Activated T-helper 9 cell treated with anti-CD3 and anti-CD28 coated beads, Interleukin-2, amount 50 U/mL, for 16 hours (primary cell): Measurements from ENCODE around the gene TNIP3.
"Not testable (repeated sequence)": the region's sequence is repeated elsewhere in the genome, so short reads cannot be mapped to it uniquely, and the experiment has no call there.

Source experiments
- DNase-seq: peaks from one replicate; pipeline ENCODE4 v3.0.0-alpha.2; 2020; ENCODE audit warnings: low read depth

The TNIP3 gene, protein sequence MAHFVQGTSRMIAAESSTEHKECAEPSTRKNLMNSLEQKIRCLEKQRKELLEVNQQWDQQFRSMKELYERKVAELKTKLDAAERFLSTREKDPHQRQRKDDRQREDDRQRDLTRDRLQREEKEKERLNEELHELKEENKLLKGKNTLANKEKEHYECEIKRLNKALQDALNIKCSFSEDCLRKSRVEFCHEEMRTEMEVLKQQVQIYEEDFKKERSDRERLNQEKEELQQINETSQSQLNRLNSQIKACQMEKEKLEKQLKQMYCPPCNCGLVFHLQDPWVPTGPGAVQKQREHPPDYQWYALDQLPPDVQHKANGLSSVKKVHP

DNA sequence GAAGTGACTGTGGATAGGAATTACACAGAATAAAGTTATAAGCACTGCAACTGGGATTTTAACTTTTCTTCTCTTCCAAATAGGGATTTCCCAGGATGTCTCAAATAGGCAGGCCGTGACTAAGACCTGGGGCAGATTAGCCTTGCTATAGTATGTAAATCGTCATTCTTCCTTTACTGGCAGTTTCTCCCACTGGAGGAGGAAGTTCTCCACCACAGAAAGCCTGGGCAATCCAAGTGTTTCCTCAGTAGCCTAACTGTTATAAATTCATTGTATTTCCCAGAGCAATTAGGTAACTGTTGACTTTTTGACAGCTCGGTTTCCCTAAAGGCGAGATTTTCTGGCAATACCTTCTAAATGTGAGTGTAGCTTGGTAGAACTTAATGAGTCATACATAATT lies at the start of gene TNIP3:
TSS of gene TNIP3 (minus strand) at position 31 of the 400 bp plus-strand sequence. CDS start 196 bp downstream, outside the sequence.
- no peak for DNase-seq

DNA sequence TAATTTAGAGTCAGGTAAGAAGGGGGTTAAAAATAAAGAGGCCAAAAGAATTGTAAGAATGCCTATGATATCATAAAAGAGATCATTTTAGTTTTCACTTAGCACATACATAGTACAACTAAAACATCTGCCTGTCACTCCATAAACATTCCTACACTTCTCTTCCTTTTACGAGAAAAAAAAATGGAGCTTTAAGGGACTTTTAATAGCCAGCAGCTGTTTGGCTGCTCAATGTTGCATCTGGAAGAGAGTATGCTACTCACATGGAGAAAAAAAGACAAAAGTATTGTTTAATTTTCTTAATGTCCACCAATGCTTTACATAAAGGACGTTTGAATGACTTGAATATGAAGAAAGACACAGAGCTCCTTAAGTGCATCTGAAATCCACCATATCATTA lies 48.7 kb upstream of the TNIP3 start:
- no peak for DNase-seq

DNA sequence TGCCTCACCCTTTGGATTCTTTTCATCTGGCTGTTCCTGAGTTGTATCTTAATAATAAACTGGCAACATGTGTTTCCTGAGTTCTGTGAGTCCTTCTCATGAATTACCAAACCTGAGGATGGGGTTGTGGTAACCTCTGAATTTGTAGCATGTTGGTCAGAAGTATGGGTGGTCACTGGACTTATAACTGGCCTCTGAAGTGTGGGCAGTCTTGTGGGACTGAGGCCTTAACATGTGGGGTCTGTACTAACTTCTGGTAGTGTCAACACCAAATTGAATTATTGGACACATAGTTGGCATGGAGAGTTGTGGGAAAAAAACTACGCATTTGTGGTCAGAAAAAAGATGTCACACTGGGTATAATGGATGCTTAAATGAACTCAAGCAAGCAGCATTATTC lies 45.0 kb upstream of the TNIP3 start:
- no peak for DNase-seq

DNA sequence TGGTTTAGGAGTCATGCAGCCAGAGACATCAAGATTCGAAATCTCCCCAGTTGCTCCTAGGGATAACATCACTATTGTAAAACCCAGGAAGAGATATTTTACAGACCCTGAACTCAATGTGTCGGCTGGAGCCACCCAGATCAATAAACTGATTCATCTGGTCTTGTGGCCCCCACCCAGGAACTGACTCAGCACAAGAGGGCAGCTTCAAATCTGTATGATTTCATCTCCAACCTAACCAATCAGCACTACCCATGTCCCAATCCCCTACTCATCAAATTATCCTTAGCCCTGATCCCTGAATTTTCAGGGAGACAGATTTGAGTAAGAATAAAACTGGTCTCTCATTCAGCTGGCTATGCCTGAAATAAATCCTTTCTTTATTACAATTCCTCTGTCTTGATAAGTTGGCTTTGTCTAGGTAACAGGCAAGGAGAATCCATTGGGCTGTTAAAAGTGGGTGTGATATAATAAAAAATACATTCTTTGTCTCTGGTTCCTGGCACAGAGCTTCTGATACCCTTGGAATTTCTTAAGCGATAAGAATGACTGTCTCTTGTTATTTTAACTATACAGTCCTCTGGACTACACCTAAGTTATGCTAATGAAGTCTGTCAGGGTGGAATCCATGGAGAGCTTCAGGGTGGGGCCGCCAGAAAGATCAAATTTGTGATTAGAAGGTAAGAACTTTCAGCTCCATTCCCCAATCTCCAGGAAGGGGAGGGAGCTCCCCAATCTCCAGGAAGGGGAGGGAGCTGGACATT lies 44.3 kb upstream of the TNIP3 start:
- no peak for DNase-seq

DNA sequence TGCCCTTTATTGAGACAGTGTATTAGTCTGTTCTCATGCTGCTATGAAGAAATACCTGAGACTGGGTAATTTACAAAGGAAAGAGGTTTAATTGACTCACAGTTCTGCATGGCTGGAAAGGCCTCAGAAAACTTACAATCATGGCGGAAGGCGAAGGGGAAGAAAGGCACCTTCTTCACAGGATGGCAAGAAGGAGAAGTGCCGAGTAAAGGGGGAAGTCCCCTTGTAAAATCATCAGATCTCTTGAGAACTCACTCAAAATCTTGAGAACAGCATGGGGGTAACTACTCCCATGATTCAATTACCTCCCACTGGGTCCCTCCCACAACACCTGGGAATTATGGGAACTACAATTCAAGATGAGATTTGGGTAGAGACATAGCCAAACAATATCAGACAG lies 41.7 kb upstream of the TNIP3 start:
- not testable (repeated sequence) for DNase-seq

DNA sequence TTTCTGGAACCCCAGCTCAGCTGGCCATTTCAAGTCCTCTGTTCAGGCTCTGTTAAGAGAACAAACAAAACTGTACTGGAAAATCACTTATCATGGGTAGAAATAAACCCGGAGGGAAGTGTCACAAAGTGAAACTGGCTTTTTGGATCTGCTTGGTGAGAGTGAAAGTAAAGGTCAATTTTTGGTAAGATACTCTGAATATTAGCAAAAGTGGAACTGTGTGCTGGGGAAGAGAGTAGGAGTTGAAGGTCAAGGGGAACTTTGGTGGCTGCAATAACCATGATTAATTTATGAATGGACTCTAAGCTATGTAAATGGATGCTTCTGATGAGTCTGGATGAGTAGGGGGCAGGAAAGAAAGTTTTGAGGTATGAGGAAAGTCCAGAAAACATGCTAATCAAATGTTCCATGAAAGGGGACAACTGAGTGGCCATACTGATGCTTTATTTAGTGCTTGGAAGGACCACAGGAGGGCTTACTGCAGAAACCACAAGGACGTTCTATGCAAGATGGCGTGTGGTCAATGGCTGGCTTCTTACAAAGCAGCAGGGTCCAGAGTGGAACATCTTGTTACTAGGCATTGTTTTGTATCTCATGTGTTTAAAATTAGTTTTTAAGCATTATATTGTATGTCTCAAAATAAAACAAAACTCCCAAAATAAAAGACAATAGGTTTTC lies 36.8 kb upstream of the TNIP3 start:
- no peak for DNase-seq

DNA sequence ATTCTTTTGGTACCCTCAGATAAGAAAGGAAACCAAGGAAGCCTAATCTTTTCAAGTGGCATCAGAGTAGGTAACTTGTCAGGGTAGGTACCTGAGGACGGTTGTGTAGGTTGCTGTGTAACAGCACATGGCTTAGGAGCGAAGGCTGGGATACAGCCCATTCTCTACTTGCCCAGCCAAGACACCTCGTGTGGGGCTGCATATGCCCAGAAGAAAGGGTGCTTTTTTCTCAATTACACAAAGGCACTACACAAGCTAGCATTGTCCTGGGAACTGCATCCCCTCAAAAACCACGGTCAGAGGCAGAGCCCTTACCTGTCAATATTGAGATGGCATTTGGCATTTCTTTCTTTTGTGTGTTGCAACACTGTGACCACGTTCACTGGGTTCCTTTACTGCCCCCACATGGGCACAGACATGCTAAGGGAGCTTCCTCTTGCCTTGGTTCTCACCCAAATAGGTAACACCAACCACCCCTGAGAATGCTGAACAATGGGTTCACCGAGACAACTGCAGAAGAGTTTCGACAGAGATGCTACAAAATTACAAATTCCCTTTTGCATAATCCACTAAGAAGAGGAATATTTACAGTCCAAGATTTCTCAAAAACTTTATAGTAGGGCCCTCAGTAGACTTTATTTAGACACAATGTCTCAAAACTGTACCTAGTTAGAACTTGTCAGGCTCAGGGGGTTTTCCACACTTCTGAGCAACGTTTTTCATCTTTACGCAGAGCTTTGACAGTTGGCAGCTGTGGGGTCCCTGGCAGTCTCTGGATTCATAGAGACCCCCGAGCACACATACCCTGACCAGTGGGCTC lies 35.8 kb upstream of the TNIP3 start:
- no peak for DNase-seq

DNA sequence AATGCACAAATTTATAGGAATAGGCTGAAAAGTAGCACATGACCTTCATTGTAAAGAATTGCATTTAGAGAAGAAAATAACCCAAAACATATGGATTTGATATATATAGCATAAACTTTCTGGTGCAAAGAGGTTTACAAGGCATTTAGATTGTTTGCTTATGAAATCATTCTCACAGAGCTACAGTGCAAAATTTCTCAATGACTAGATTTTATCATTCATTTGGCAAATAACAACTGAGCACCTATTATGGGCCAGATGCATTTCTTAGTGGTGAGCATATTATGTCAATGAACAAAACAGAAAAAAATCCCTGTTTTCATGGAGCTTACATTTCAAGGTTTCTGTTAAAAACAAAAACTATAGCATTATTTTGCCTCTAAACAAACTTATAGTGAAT lies 34.1 kb upstream of the TNIP3 start:
- no peak for DNase-seq

DNA sequence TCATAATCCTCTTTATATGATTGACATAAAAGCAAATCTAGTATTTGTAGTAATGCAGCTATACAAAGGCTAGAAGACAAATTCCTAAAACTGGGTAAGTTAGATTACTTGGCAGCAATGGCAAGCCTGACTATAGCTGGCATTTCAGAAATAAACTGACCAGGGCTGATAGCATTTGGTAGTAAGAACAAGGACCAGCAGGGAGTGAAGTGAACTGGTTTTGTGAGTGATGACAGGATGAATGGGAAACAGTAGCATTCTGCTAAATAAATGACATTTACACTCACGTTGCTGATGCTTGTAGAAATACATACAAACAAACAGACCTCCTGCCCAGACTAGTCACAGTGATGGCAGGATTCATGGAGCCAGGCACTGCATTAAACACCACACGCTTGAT lies 31.5 kb upstream of the TNIP3 start:
- DNase-seq: no peak

DNA sequence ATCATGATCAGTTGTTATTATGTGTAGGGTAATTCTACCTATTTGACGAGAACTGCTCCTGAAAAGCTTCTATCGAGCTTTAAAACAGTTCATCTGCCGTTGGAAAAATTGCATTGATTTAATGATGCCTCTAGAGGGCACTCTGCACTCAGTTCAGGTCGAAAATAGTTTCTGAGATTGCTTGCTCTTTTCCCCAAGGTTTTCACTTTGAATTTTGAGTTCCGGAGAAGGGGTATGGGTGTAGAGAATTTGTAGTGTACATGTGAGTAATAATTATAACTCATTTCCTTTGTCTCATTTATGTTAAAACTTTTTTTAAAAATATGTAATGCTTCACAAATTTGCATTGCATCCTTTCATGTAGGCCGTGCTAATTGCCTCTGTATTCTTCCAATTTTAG lies 28.4 kb upstream of the TNIP3 start:
- DNase-seq: no peak

DNA sequence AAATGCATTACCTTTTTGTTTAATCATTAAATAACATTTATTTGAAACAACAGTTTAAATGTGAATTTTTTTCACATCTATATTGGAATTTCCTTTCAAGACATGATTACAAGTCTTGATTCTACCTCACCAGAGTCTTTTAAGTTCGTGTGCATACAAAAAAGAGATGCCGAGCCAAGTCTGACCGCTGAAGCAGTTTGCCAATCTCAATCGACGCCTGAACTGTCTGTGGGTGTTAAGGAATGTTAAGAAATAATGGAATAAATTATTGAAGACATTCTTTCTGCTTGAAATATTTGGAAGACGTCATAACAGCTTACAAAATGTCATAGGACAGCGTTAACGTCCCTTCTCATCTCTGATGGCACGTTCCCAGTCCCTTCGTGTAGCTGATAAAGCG lies 27.9 kb upstream of the TNIP3 start:
- DNase-seq: no peak

DNA sequence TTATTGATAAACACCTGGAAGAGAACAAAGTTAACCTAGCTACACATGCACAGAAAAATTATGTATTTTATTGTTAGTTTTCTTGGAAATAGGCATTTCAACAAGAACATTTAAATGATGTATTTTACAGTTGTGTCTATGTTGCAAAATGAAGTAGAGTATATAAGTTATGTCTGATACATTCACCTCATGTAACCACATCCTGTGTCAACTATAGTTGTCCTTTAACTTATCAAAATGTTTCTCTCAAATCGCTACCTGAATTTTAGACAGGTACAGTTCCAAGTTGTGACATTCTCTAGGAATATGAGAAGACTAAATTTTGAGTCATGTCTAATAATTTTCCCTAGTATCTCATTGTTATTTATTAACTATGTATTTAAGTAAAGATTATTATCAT lies 27.2 kb upstream of the TNIP3 start:
- DNase-seq: no peak

DNA sequence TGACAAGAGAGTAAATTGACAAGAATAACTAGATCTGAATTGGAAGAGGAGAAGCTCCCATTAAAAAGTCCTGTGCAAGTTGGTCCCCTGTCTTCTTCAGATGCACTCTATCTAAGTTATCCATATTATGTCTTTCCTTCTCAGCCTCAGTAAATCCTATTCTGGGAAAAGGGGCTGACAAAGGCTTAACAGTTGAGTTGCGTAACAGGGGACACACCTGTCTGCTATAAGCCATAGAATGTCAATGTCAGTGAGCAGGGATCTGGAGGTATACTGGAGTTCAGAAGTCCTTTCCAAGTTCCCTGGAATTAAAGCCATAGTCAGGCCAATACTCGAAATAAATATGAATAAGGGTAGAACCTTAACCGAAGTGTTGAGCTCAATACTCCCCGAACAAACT lies 26.3 kb upstream of the TNIP3 start:
- DNase-seq: no peak

DNA sequence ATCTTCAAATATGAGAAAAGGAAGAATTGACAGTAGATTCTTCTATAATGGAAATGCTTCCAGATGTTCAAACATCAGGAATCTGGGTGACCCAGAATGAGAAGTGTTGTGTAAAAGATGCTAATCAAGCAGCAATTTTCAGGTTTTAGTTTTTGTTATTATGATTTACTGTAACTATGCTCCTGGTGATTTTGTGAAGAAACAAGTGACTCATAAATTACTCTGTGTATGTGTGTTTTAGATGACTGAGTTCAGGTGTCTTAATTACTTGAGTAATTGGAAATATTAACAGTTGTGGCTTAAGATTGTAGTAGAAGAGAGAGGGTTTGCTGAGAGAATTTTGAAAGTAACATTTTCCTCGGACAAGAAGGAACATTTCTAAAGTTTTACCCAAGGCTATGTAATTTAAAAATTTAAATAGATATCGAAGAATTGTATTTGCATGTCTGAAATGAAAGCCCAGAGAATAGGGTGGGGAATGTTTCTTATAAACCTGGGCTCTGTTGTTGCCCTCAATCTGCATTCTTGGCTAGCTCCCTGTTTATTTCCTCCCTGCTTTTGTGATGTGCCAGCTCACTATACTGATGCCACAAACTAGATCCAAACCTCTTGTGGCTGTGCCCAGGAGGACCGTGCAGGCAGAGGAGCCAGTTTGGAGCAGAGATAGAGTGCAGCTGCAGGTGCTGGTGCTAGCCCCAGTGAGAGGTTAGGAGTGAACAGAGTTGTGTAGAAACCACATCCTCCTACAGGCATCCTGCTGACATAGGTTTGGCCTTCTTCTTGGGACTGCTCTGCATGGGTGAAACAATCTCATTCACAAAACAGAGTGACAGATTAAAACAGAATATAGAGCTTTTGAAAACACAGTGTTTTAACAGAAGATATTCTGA lies 25.4 kb upstream of the TNIP3 start:
- no peak for DNase-seq

DNA sequence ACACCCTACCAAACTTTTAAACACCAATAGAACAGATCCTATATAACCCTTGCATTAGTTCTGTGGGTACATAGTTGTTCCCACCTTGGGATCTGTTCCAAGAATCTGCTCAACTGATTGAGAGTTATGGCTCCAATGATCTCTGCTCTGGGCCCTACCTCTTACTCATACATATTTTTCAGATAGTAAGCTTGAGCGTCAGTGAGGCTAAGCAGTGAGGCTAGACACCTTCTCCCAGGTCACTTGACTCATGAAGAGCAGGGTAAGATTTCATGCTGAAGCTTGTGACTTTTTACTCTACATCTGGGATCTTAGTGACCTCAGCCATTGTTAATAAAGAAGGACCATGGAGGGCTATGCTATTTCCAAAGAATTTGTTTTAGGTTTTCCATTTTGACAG lies 23.1 kb upstream of the TNIP3 start:
- DNase-seq: no peak

DNA sequence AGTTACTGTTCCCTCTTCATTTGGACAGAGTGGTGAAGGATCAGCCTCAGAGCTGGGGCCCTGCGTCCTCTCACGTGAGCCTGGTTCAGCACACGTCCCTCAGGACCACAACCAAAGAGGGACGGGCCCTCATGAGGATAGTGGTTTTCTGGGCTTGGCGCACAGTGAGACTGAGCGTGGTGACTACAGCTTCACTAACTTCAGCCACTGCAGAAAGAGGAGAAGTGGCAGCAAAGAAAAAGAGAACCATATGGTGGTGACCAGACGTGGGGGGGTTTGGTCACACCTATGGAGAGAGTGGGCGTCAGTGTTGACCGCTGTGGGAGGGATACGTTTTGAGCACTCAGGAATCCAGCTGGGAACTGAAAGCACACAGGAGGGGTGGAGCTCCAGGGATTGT lies 21.8 kb upstream of the TNIP3 start:
- no peak for DNase-seq

DNA sequence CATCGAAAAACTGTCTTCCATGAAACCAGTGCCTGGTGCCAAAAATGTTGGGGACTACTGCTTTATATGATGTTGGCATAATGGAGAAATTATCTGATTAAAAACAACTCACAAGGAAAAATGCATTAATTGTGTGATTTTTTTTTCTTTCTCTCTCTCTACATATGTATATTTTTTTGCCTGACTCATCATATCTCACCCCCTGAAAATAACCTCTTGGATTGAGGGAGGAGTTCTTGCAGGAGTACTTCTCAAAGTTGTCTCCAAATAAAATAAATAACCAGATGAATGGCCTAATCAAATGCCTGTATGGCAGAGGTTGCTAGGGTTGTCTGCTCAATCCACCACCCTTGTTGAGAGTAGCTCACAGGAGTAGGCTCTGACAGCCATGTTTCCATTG lies 19.9 kb upstream of the TNIP3 start:
- DNase-seq: no peak

DNA sequence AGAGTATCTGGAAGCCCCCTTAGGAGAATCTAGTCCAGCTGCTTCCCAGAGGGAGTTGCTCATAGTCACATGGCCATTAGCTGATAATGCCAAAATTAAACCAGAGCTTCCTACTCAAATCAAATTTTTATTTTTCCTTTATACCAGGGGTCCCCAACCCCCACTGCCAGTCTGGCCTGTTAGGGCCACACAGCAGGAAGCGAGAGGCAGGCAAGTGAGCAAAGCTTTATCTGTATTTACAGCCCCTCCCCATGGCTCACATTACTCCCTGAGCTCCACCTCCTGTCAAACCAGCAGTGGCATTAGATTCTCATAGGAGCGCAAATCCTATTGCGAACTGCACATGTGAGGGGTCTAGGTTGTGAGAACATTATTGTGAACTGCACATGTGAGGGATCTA lies 19.2 kb upstream of the TNIP3 start:
- no peak for DNase-seq

DNA sequence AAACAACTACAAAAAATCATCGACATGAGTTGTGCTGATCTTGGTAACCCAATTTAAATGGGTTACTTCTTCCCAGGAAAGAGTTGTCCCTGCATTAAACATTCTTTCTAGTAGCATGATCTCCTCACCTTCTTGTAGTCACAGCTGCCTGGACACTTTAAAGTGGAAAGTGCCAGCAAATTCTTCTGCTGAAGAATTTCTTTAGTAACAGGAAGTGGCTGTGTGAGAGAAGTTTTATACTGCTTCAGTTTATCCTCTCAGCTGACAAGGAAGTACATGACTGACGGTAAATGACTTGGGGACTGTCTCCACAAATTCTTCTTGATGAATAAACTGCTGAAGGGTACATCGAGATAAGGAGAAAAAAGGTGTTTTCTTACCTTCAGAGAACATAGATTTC lies 18.2 kb upstream of the TNIP3 start:
- DNase-seq: no peak

DNA sequence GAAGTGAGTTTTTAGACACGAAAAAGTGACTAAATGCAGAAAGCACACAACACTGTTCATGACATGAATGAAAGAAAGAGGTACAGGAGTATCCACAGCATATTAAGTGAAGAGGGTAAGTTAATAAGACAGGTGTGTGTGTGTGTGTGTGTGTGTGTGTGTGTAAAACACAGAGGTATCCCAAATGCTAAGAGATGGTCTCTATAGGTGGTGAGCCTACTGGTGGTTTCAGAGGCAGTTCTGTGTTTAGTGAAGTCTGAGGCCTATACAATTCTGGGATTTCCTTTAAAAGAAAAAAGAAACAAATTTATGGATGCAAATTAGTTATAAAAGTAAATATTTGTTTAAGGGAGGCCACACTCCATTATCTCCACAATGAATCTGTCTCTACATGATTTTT lies 17.4 kb upstream of the TNIP3 start:
- DNase-seq: no peak

DNA sequence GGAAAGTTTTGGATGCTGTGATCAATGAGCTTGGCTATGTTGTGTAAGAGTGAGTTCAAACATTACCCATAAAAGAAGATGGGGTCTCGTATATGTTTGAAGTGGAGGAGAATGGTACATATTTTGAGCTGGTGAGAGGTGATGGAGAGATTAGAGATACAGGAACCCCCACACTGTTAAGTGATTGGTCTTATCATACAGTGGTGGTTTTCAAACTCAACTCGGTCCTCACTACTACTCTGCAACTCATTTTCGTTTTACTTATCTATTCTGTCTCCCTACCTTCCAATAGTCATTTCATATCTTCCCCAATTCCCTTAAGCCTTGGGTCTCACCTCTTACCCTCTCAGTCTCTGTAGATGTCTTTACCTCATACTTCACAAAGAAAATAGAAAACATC lies 16.4 kb upstream of the TNIP3 start:
- DNase-seq: no peak
